Mesothelial cell of epicardium (in vitro differentiated cells): ENCODE measurements around the gene LARGE2. TPM values are rescaled to one million over a fixed set of nuclear protein-coding genes. Genes with fewer than 3 reads are reported as not detected.

Experiments used
- DNase-seq, 2 experiments: peaks; one replicate each; pipeline ENCODE4 v3.0.0; 2021; ENCODE audit warnings: low spot score in 2 of 2; ENCODE audit not compliant: unreplicated experiment in 2 of 2
- H3K27ac Mint-ChIP-seq: 2 replicates; pipeline ENCODE4 v1.8.0; 2021; ENCODE audit warnings: mixed read lengths
- H3K27me3 Mint-ChIP-seq: 2 replicates; pipeline ENCODE4 v1.8.0; 2021; ENCODE audit warnings: low read depth, mixed read lengths
- H3K36me3 Mint-ChIP-seq: 2 replicates; pipeline ENCODE4 v1.8.0; 2021; ENCODE audit warnings: mixed read lengths
- H3K4me1 Mint-ChIP-seq: 2 replicates; pipeline ENCODE4 v1.8.0; 2021; ENCODE audit warnings: mixed read lengths
- H3K4me3 Mint-ChIP-seq: 2 replicates; pipeline ENCODE4 v1.8.0; 2021; ENCODE audit warnings: mild to moderate bottlenecking, moderate library complexity, mixed read lengths
- H3K9me3 Mint-ChIP-seq: 2 replicates; pipeline ENCODE4 v1.8.0; 2021; ENCODE audit warnings: mixed read lengths
- total RNA-seq: library from RNA; stranded (reverse); gene quantifications from 3 replicates; pipeline ENCODE4 v1.2.1, GENCODE V29; 2021
- TF ChIP-seq, protein P1 (sequence below): fragments of 200-600 bp; sonication (generic); IDR thresholded peaks from one replicate; pipeline ENCODE4 v1.5.0; 2021; ENCODE audit warnings: antibody characterized with exemption; ENCODE audit not compliant: unreplicated experiment

LARGE2 gene
- total RNA-seq, 1 donor from 2014 or later, result 5.2 TPM

DNA sequence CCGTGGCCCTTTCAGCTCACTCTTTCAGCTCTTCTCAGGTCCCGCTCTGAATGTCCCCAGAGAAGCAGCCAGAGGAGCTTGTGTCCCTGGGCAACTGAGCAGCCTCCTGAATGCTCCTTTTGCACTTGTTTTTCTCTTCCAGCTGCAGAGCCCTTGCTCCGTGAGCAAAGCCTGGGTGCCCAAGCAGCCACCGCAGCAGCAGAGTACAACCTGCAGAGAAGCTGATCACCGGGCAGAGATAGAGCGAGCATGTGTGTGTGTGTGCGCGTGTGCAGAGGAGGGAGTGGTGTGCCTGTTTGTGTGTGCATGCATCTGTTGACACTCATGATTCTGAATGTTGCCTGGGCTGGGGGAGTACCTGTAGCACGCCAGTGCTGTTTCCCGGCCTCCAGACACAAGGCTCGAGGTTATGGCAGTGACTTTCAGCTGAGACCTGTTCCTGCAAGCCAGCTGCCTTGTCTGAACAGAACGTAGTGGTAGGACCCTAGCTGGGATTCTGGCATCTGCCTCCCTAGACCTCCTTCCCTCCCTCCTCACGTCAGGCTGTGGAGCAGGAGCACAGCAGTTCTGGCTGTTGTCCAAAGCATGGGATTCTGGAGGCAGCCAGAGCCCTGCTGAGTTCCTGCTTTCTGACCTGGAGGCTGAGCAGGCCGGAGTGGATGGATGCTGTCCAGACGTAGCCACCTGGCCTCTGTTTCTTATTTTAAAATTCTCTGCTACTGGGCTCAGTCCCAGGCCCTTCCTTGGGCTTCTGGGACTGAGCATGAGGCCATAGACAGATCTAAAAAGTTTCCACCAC is 41.5 kb upstream of the LARGE2 start:
- Mint-ChIP-seq H3K4me1 (peaks cover 7% of the 10 kb centered on the region), H3K27ac (no peak overlapping the region), H3K27me3 (peaks cover 10% of the 10 kb centered on the region), H3K36me3 (peaks cover 14% of the 10 kb centered on the region), H3K4me3 (no peak overlapping the region), H3K9me3 (no peaks in the 10 kb centered on the region)
- no peak for DNase-seq
- TF ChIP-seq, protein P1, sequence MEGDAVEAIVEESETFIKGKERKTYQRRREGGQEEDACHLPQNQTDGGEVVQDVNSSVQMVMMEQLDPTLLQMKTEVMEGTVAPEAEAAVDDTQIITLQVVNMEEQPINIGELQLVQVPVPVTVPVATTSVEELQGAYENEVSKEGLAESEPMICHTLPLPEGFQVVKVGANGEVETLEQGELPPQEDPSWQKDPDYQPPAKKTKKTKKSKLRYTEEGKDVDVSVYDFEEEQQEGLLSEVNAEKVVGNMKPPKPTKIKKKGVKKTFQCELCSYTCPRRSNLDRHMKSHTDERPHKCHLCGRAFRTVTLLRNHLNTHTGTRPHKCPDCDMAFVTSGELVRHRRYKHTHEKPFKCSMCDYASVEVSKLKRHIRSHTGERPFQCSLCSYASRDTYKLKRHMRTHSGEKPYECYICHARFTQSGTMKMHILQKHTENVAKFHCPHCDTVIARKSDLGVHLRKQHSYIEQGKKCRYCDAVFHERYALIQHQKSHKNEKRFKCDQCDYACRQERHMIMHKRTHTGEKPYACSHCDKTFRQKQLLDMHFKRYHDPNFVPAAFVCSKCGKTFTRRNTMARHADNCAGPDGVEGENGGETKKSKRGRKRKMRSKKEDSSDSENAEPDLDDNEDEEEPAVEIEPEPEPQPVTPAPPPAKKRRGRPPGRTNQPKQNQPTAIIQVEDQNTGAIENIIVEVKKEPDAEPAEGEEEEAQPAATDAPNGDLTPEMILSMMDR, result no peak

DNA sequence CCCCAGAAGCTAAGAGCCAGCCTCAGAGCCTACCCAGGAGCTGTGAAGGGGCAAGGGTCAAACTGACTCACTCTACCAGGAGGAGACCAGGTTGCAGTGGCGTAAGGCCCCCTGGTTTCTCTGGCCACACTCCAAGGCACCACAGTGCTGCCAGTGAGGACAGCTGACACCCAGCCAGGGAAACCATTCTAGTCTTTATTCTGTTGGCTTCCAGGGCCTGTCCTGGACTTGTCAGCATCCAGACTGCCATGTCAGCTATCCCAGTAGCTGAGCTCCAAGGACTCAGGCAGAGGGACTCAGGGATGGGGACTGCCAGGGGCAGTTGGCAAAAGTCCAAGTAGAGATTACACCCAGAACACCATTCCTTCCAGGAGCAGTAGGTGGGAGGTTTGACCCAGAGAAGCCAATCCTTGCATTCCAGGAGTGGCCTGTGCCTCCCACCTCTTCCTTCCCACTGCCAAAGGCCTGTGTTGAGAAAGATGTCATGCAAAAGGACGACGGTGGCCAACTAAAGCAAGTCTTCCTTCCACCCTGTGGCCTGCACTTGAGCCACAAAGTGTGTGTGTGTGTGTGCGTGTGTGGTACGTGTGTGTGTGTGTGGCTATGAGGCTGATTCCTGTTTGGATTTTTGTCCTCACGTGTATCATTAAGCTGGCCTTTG is 40.6 kb upstream of the LARGE2 start:
- TF ChIP-seq, protein P1, result no peak
- peaks cover 10% of the 10 kb centered on the region for H3K36me3 Mint-ChIP-seq
- no peak for DNase-seq

DNA sequence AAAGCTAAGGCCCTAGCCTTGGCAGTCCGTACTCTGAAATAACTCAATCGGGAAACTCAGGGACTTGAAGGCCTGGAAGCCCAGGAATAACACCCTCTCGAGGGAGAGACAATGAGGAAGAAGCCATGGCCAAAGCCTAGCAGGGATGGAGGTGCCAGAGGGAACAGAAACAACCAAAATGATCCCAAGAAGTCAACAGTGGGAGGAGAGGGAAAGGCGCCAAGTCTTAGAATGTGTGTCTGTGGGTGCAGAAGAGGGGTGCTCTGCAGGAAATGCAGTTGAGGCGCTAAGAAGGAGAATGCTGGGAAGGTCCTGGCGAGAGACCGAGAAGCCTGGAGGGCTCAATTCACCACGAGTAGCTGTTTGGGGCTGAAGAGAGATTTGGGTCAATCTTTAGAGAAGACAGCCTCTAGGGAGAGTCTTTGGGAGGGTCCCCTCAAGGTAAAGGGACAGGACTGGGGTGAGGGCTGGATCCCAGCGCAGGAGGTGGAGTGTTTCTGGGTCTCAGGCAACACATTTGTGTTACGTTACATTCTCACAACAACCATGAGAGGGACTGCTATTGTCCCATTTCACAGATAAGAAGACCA is 37.8 kb upstream of the LARGE2 start:
- H3K27ac Mint-ChIP-seq, result no peak overlapping the region
- peak overlapping the region; percentile 70 for H3K4me3 Mint-ChIP-seq
- peaks cover 37% of the 10 kb centered on the region for H3K27me3 Mint-ChIP-seq
- TF ChIP-seq, protein P1, result no peak
- peaks cover 7% of the 10 kb centered on the region for H3K4me1 Mint-ChIP-seq
- DNase-seq, result no peak
- H3K9me3 Mint-ChIP-seq, result no peaks in the 10 kb centered on the region
- peaks cover 1% of the 10 kb centered on the region for H3K36me3 Mint-ChIP-seq

More for the DNA sequence above, 40.6 kb upstream of the LARGE2 start:
- no peak overlapping the region for H3K27ac Mint-ChIP-seq
- H3K4me3 Mint-ChIP-seq, result no peak overlapping the region
- peaks cover 7% of the 10 kb centered on the region for H3K4me1 Mint-ChIP-seq
- H3K27me3 Mint-ChIP-seq, result peaks cover 19% of the 10 kb centered on the region
- no peaks in the 10 kb centered on the region for H3K9me3 Mint-ChIP-seq

DNA sequence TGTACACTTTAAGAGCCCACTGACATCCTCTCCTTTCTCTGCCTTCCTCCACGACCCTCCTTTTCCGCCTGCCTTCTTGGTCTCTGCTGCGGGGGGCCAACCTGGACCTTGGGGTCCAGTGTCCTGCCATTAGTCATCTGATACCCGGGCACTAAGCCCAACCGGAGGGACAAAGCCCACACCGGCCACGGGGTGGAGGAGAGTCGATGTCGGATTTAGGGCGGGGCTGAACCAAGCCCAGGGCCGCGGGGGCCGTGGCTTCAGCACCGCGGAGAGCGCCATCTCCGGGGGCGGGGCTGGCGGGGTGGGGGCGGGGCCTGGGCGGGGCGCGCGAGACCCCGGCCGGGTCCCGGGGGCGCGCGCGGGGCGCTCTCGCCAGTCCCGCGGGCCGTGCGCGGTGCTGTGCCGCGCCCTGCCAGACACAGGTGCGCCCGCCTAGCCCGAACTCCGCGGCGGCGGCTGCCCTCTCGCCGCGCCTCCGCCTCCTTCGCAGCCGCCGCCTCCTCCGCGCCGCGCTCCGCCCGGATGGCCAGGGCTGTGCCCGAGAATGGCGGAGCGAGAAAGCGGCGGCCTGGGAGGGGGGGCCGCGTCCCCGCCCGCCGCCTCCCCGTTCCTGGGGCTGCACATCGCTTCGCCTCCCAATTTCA is 37.1 kb upstream of the LARGE2 start, which contains the start of gene MAPK8IP1:
Gene MAPK8IP1 (plus strand): TSS at position 378 of the 647 bp plus-strand sequence. CDS start 170 bp downstream, at position 548.
- DNase-seq, result peak; percentile 45 to 74
- TF ChIP-seq, protein P1, result no peak
- H3K9me3 Mint-ChIP-seq, result no peaks in the 10 kb centered on the region
- H3K36me3 Mint-ChIP-seq, result no peaks in the 10 kb centered on the region
- no peak within 1 kb of the TSS for H3K27ac Mint-ChIP-seq
- H3K4me1 Mint-ChIP-seq, result peaks cover 3% of the 10 kb centered on the region
- peak within 1 kb of the TSS; percentile 70 for H3K4me3 Mint-ChIP-seq
- H3K27me3 Mint-ChIP-seq, result peaks cover 44% of the 10 kb centered on the region

DNA sequence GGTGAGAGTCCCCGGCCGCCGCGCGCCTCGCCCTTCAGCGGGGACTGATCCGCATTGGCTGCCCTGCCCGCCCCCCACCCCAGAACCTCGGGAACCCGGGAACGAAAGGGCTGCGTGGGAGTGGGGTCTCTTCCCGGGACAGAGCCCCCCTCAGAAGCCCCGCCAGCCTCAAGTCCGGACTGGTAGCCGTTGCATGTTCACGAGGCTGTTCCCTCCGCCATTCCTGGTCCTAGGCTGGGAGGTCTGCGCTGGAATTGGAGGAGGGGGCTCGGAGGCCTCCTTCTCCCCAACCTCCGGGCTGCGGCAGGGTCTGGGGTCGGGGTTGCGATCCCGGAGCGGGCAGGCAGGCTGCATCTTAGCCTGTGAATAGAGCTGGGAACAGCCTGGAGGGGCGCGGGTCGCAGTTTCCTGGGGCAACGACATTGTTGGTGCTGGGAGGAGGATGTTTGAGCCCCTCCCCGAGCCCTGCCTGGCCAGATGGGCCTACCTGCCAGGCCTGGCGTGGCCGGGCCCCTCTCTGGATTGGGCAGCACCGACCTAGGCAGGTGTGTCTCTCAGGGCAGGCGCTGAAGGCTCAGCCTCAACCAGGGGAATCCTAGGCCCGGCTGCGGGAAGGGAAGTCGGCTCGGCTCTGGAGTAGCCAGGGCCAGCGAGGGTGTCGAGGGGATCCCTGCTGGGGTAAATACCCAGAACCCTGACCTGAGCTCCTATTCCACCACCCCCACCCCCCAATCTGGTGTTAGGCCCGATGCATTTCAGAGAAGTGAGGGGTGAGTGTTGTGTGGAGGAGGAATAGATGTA is 36.3 kb upstream of the LARGE2 start:
- Mint-ChIP-seq H3K27ac (no peak overlapping the region), H3K4me1 (peaks cover 3% of the 10 kb centered on the region), H3K9me3 (no peaks in the 10 kb centered on the region), H3K27me3 (peaks cover 47% of the 10 kb centered on the region), H3K36me3 (no peaks in the 10 kb centered on the region), H3K4me3 (peak overlapping the region; percentile 51)
- TF ChIP-seq, protein P1, result no peak
- DNase-seq, result no peak
